GM18873 (cell line): ENCODE data around the gene SLC6A2.
"Not testable (repeated sequence)": the region's sequence is repeated elsewhere in the genome, so short reads cannot be mapped to it uniquely, and the experiment has no call there.

ENCODE experiments used
- ATAC-seq: cut with Tn5 transposase; IDR thresholded peaks from one replicate; pipeline ENCODE4 v1.9.1; 2021; ENCODE audit warnings: mild to moderate bottlenecking, moderate library complexity, moderate number of reproducible peaks; ENCODE audit not compliant: unreplicated experiment, low FRiP score

SLC6A2 gene

DNA sequence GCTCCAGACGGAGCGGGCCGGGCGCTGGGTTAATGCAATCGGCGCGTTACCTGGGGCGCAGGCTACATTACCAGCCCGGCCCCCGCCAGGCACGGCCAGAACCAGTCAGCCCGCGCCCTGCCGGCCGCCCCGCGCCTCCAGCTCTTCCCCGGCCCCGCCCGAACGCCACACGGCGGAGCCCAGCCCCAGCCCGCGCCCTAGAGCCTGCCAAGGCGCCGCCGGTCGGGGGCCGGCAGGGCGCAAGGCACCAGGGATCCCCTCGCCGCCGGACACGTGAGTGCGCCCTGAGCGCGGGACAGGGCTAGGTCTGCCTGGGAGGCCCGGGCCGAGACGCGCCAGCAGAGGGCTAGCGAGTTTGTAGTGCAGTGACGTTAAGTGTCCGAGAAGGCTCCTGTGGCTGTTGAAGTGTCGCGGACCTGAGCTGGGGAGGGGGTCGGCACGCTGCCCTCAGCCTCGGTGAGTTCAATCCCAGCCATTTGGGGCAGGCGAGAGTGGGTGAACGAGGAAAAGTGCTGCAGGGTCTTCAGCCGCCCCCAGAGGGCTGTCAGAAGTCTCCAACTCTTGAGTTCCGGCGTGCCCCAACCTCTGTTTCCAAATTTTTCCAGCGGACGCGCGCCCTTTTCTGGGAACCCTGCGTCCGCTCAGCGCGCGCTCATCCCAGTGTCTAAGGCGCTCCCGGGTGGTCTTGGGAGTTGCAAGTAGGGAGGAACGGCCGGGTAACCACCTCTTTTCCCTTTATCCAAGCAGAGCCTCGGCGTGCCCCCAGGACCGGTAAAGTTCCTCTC, at the start of gene SLC6A2:
TSS of gene SLC6A2 (plus strand) at position 92 of the 785 bp plus-strand sequence. CDS start 707 bp downstream, outside the sequence.
- no peak for ATAC-seq

DNA sequence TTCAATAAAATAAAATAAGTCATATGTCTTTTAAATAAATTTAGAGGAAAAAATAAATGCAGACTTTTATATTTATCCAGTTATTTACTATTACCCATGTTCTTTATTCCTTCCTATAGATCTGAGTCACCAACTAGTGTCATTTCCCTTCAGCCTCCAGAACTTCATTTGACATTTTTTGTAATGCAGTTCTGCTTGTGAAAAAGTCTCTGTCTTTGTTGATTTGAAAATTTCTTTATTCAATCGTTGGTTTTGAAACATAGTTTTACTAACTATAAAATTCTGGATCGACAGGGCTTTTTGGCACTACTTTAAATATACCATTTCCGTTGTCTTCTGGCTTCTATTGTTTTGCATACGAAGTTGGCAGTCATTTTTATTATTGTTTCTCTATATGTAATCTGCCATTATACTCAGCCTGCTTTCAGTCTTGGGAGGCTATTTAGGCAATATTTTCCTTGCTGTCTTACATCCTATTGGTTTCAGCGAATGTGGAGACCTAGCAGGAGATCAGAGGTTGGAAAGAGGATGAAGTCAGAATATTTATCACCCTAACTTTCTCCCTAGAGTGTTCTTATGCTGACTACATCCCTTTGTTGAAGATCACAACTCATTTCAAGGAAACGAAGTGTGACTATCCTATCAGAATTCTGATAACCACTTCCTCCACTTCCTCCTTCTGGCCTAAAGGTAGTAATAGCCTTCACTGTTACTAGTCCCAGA, 42.0 kb upstream of the SLC6A2 start:
- no peak for ATAC-seq

DNA sequence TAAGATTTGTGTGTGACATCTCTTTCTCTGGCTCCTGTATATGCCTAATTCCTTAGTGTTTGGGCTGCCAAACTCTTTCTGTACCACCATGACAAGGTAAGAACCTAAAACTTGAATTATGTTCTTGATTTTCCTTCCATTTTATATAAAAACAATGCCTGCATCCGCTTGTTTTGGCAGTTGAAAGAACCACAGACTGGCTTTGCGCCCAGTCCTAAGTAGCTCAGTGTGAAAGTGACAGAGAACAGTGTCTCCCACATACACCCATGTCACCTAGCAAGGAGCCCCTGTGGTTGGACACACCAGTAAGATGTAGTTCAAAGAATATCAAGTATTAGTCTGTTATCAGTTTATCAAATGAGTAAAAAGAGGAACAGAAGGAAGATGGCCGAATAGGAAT, 40.7 kb upstream of the SLC6A2 start:
- no peak for ATAC-seq

DNA sequence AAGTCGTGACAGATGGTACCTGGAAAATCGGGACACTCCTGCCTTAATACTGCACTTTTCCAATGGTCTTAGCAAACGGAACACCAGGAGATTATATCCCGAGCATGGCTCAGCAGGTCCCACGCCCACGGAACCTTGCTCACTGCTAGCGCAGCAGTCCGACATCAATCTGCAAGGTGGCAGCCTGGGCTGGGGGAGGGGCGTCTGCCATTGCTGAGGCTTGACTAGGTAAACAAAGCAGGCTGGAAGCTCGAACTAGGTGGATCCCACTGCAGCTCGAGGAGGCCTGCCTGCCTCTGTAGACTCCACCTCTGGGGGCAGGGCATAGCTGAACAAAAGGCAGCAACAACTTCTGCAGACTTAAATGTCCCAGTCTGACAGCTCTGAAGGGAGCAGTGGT, 40.1 kb upstream of the SLC6A2 start:
- ATAC-seq: not testable (repeated sequence)

DNA sequence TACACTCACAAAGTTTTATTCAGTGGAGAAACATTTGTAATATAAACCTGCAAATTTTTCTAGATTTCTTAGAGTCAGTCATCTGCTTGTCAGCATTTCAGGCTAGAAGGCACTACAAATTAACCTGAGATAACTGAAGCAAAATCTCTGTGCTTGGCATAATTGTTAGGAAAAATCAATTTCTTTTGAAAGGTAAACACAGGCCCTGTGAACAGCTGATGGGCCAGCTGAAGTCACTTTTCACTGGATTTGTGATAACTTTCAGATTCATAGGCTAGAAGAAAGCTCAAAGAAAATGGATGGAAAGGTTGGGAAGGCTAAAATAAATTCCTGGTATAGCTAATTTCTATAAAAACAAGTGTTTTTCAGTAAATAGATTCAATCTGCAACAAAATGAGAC, 34.0 kb upstream of the SLC6A2 start:
- no peak for ATAC-seq

DNA sequence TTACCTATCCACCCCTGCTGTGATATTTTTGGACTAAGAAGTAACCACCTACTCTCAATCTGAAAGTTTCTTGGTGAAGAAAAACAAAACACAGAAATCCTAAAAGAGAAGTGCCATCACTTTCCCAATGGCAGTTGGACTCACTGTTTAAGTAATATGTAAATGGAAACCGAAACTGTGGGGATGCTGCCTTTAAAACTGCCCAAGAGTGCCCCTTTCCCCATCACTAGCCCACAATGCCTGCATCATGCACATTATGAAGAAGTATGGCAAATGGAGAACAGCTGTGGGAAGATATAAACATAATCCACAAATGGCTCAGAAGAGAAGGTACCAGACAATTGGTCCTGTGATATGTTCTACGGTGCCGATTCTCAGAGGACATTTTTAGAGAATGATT, 33.5 kb upstream of the SLC6A2 start:
- ATAC-seq: no peak

DNA sequence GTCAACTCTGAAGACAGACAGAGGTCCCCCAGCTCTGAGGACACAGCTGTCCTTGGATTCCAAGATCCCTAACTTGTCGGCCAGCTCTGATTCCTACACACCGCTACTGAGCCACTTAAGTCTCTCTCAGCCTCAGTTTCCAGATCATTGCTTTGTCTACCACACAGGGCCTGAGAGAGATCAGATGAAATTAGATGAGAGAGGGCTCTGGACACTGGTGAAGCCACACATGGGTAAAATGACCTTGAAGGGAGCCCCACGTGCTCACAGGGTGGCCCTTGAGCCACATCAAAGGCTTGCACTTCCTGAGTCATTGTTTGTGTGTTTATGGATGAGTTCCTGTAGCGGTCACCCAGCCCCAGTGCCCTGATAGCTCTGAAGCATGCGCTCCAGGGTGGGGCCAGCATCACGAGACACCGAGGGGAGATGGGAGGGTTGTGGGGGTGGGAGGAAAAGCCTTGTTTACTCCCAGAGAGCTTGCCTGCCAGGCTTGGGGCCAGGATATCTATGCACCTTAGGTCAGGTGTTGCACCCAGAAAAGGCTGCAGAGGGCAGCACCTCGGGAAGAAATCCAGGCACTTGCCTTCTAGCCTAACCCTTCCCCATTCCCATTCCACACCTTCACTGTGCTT, 32.7 kb upstream of the SLC6A2 start:
- no peak for ATAC-seq

DNA sequence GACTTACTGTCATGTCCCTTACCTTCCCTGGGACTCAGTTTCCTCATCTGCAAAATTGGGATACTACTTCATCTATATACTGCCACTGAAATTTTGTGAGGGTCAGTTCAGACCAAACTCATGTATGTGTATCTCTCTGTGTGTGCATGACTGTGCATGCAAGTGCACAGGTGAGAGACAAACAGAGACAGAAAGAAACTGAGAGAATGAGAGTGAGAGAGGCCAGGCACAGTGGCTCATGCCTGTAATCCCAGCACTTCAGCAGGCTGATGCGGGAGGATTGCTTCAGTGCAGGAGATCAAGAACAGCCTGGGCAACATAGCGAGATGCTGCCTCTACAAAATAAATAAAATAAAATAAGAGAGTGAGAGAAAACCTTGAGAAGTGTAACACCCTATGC, 32.1 kb upstream of the SLC6A2 start:
- ATAC-seq: no peak

DNA sequence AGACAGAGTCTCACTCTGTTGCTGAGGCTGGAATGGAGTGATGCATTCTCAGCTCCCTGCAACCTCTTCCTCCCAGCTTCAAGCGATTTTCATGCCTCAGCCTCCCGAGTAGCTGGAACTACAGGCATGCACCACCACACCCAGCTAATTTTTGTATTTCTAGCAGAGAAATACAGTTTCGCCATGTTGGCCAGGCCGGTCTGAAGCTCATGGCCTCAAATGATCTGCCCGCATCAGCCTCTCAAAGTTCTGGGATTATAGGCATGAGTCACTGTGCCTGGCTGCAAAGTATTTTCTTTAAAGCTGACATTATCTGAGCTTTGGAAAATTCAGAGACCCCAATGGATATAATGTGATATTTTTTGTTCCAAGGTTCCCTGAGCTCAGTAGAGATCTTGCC, 31.1 kb upstream of the SLC6A2 start:
- no peak for ATAC-seq

DNA sequence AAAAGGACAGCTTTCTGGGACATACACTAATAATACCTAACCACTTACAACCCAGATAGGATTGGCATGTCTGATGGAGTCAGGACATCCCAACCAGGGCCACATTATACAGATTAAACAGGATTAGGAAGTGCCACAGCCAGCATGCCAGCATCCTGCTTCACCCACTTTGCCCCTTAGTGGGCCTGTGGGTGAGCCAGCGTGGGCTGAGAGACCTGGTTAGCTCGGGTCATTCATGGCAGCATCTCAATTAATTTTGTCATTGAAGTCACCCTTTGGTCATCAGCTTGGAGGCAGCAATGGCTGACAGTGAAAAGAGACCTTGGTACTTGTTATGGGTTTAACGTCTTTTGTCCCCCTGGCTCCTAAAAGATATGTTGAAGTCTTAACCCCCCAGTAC, 29.9 kb upstream of the SLC6A2 start:
- ATAC-seq: no peak

DNA sequence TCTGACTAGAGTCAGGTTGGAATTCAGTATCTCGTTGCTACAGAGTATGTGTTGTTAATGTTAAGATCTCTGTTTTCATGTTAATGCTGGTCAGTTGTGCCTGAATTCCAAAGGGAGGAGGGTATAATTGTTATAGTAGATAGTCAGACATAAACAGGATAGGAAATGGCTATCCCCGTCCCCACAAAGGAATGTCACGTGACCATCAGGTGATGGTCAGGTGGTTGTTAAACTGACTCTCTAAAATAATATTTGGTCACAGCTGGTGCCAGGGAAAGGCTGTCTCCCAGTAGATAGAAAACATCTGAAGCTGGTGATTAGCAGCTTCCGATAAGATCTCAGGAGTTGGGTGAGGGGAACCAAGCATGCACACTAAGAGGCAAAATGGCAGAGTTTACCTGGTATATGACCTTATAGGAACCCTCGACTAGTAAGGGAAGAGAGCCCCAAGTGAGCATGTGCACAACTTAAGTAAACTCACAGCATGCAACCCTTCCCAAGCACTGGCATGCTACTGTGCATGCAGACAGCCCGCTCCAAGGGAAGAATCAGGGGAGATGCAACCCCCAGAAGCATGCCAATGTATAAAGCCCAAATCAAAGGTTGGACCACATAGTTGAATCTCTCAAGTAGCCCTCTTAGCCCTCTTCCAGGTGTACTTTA, 27.4 kb upstream of the SLC6A2 start:
- ATAC-seq: no peak

DNA sequence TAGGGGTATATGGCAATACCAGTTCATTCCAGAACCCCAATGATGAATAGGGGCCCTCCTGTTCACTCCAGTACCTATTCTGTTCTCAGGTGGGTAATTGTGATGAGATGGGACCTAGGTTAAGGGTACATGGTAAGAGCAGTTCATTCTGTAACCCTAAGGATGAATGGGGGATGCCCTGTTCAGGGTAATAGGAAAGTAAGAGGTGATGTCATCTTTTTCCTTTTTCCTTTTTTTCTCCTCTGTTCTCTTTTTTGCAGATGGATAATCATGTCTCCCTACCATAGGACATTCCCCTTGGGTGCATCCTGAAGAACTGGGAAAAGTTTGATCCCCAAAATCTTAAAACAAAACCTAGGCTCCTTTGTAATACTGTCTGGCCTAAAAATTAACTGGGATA, 25.0 kb upstream of the SLC6A2 start:
- no peak for ATAC-seq

DNA sequence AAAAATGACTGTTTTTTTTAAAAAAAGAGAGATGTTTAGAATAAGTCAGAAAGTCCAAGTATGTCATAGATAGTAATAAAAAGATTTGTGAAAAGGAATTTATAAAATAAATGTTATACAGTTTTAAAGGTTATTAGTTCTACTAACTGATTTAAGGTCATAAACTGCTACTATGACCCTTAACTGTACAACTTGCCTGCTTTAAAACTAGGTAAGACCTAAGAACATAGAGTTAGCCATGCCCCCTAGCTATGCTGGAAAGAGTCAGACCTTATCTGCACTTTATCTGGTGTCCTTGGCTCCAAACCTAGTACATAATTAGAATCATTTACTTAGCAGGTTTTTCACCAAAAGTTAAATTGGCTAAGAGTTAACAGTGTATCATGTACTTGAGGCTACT, 23.5 kb upstream of the SLC6A2 start:
- ATAC-seq: no peak

DNA sequence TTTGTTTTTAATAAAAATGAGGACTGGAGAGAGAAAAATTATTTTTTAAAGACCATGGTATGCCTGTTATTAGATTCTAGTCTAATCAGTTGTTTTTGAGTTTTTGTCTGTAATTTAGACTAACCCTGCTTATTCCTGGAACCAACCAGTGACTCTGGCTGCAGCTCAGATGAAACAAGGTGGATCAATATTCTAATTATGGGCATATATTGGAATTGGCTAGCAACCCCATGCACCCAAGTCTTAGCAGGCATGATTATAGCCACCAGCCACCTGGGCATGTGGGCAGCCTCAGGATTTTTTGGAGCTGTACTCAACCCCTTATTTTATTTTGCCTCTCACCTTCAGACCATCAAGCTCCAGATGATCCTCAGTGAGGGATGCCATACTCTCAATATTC, 21.6 kb upstream of the SLC6A2 start:
- no peak for ATAC-seq

DNA sequence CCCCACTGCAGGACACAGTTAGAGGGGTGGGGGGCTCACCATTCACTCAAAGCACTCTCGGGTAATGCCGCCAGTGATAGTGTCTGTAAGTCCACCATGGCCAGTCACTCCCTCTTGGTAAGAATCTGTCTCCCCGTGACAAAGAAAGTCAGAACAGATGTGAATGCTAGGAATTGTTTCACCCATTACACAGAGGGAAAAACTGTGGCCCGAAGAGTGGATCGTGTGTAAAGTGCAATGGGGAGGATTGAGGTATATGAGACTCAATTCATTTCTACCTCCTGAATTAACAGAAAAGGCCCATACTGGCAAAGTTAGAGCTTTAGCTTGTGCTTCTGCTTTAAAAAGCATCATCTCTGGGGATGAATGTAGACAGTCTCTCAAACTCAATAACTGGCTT, 17.5 kb upstream of the SLC6A2 start:
- ATAC-seq: no peak

DNA sequence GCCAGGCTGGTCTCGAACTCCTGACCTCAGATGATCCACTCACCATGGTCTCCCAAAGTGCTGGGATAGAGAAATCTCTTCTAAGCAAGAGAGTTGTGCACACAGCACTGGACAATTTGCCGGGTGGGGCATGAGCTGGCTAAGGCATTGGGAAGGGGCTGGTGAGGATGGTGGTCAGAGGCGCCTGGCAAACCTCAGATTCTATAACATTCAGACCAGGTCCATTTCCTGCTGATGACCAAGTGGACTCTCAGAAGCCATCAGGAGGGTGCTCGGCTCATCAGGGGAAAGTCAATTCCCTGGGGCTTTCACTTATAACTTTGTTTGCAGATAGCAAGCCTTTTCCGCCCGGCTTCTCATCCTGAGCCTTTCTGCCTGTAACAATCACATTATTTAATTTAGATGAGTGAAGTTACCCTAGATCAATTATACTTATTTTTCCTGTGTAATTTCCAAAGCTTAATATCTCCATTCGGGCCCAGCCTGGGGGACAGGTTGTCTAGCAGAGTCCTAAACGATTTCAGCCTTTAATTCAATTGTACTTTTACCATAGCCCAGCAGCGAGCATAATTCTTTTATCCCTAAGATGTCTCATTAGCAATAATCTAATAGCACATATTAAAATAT, 15.0 kb upstream of the SLC6A2 start:
- ATAC-seq: no peak

DNA sequence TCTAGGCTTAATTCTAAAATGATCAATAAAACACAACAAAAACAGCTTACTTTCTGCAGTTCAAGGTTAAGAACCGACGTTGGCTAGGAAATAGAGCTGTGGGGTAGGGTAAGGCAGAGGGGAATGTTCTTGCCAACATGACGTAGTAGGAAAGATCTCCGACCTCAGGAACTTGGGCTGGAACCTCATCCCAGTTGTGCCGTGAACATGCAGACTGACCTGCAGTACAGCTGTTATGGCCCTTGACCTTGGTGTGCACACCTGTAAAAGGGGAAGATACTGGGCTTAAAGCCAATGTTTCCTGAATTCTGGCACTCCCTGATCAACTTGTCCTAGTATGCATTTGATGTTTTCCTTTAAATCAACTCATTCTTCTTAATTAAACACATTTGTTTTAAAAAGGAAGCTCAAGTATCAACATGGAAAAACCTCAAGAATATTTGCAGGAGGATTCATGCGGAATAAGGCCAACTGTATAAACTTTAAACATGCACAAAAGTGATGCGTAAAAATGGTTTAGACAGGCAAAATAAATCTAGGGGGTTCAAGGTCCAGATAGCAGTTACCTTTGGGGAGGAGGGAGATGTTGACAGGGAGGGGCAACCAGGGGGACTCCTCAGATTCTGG, 14.2 kb upstream of the SLC6A2 start:
- ATAC-seq: no peak

DNA sequence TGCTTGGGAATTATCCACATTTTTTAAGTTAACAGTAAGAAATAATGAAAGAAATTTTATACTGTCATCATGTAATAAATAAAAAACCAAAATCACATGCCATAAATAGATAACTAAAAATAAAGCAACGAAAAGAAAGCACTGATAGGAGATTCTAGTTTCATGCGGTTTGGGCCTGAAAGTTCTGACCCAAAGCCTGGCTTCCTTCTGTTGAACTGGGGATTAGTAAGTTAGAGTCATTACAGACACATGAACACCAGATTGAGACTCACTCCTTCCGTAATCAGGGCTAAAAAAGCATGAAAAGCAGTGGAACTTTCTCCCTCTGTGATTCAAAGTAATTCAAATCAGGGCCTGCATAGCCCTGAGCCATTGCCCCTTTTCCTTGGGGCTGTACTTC, 13.2 kb upstream of the SLC6A2 start:
- ATAC-seq: no peak

DNA sequence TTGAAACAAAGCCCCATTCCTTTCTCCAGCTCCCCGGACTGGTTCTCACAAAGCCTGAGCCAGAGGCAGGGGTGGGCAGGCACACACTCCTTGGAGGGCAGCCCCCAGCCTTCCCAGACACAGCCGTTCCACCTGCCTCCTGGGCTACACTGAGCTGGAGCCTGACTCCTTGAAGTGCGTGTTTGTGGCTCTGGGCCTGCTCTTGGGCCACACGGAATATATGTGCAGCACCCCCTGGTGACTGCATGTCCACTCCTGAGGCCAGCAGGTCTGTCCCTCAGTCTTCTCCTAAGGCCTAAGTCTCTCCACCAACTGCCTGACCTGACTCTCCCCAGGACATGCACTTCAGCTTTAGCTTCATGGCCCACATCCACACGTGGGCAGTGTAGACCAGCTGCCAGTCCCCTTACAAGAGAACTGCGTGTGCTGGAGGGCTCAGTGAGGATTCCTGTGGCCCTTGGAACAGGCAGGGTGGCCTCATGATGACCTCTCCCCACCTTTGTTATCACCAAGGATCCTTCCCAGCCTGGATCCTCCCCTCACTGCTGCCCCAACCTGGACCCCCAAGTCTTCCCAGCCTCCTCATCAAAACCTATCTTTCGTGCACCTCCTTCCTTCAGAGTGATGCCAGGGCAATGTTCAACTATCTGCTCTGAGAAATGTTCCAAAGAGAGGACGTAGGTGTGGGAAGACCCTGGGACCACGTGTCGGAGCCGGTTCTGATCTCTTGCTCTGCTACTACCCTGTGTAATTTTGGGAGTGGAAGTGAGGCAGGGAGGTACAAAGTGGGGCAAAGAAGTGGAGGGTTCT, 12.4 kb upstream of the SLC6A2 start:
- no peak for ATAC-seq
